HG02759 (cell line): ENCODE results near the gene AVEN.
"Not testable (repeated sequence)": the region's sequence is repeated elsewhere in the genome, so short reads cannot be mapped to it uniquely, and the experiment has no call there.

Source experiments
- ATAC-seq: cut with Tn5 transposase; IDR thresholded peaks from one replicate; pipeline ENCODE4 v1.9.1; 2021; ENCODE audit warnings: mild to moderate bottlenecking, moderate library complexity; ENCODE audit not compliant: unreplicated experiment

Gene AVEN

GRCh38 chr15:34043391-34043790 is 4.4 kb upstream of the AVEN start:
- no peak for ATAC-seq

GRCh38 chr15:34039790-34040113 is 748 bp upstream of the AVEN start:
- peak; percentile 8 for ATAC-seq

- ATAC-seq: peak; percentile 82
Observed at GRCh38 chr15:34038023-34038870, 757 bp downstream of the AVEN start.

- ATAC-seq: no peak
Observed at GRCh38 chr15:34031987-34032760, 6.8 kb downstream of the AVEN start.

- ATAC-seq: no peak
Observed at GRCh38 chr15:34027606-34028005, 11.4 kb downstream of the AVEN start.

- no peak for ATAC-seq
Observed at GRCh38 chr15:34025252-34025651, 13.8 kb downstream of the AVEN start.

- ATAC-seq: no peak
Observed at GRCh38 chr15:34023907-34024306, 15.1 kb downstream of the AVEN start.

GRCh38 chr15:34019369-34019990 is 19.5 kb downstream of the AVEN start:
- no peak for ATAC-seq

- not testable (repeated sequence) for ATAC-seq
Observed at GRCh38 chr15:34018738-34019137, 20.3 kb downstream of the AVEN start.

GRCh38 chr15:34018021-34018645 is 20.9 kb downstream of the AVEN start:
- no peak for ATAC-seq

GRCh38 chr15:34014556-34014955 is 24.4 kb downstream of the AVEN start:
- no peak for ATAC-seq

- no peak for ATAC-seq
Observed at GRCh38 chr15:34013746-34014145, 25.3 kb downstream of the AVEN start.

- ATAC-seq: no peak
Observed at GRCh38 chr15:34012461-34013028, 26.5 kb downstream of the AVEN start.

- no peak for ATAC-seq
Observed at GRCh38 chr15:34011481-34011880, 27.5 kb downstream of the AVEN start.

GRCh38 chr15:34010921-34011320 is 28.1 kb downstream of the AVEN start:
- ATAC-seq: no peak

- ATAC-seq: no peak
Observed at GRCh38 chr15:34009656-34010055, 29.3 kb downstream of the AVEN start.

- no peak for ATAC-seq
Observed at GRCh38 chr15:34006381-34006780, 32.6 kb downstream of the AVEN start.

GRCh38 chr15:34001536-34001935 is 37.5 kb downstream of the AVEN start:
- no peak for ATAC-seq

GRCh38 chr15:33995666-33996065 is 43.3 kb downstream of the AVEN start:
- not testable (repeated sequence) for ATAC-seq

- no peak for ATAC-seq
Observed at GRCh38 chr15:33994005-33994615, 44.9 kb downstream of the AVEN start.

- ATAC-seq: no peak
Observed at GRCh38 chr15:33988384-33988783, 50.6 kb downstream of the AVEN start.
